ENCODE measurements around the gene AMOTL1.

AMOTL1 gene

GRCh38 chr11:94857337-94857736, 89.2 kb downstream of the AMOTL1 start:
- no peak overlapping the region for H3K27ac ChIP-seq
- peaks cover 52% of the 10 kb centered on the region for H3K36me3 ChIP-seq (ENCODE audit: insufficient read depth, low read length)
- H3K4me3 ChIP-seq = no peak overlapping the region
- TF ChIP-seq FOXP2 (optimal IDR thresholded peaks at IDR 0.05; ENCODE audit: control extremely low read depth, extremely low read length, insufficient read depth) = no peak
- TF ChIP-seq POLR2AphosphoS5 (IDR thresholded peaks at IDR 0.05; ENCODE audit: borderline replicate concordance, low read depth, low read length) = no peak
- no peak for TF ChIP-seq EZH2 (IDR thresholded peaks at IDR 0.05)
- no peaks in the 10 kb centered on the region for H3K9me3 ChIP-seq (ENCODE audit: low read depth, low read length)
- H3K9ac ChIP-seq (ENCODE audit: insufficient read length) = no peak overlapping the region
- DNase-seq (ENCODE audit: low read depth, low spot score) = no peak

- H3K27ac ChIP-seq = no peak overlapping the region
- H3K9ac ChIP-seq (ENCODE audit: insufficient read length) = no peak overlapping the region
- H3K36me3 ChIP-seq (ENCODE audit: insufficient read depth, low read length) = peaks cover 58% of the 10 kb centered on the region
- H3K4me3 ChIP-seq = no peak overlapping the region
- no peaks in the 10 kb centered on the region for H3K9me3 ChIP-seq (ENCODE audit: low read depth, low read length)
- no peak for DNase-seq (ENCODE audit: low read depth, low spot score)
- TF ChIP-seq POLR2AphosphoS5 (IDR thresholded peaks at IDR 0.05; ENCODE audit: borderline replicate concordance, low read depth, low read length) (no peak), FOXP2 (optimal IDR thresholded peaks at IDR 0.05; ENCODE audit: control extremely low read depth, extremely low read length, insufficient read depth) (no peak), EZH2 (IDR thresholded peaks at IDR 0.05) (no peak)
These were observed 90.0 kb downstream of the AMOTL1 start for GRCh38 chr11:94858012-94858705.

GRCh38 chr11:94860333-94860732, 92.2 kb downstream of the AMOTL1 start:
- no peak overlapping the region for H3K9ac ChIP-seq (ENCODE audit: insufficient read length)
- no peak for DNase-seq (ENCODE audit: low read depth, low spot score)
- no peaks in the 10 kb centered on the region for H3K9me3 ChIP-seq (ENCODE audit: low read depth, low read length)
- no peak overlapping the region for H3K27ac ChIP-seq
- no peak overlapping the region for H3K4me3 ChIP-seq
- peaks cover 48% of the 10 kb centered on the region for H3K36me3 ChIP-seq (ENCODE audit: insufficient read depth, low read length)
- no peak for TF ChIP-seq POLR2AphosphoS5 (IDR thresholded peaks at IDR 0.05; ENCODE audit: borderline replicate concordance, low read depth, low read length)
- TF ChIP-seq EZH2 (IDR thresholded peaks at IDR 0.05) = no peak
- no peak for TF ChIP-seq FOXP2 (optimal IDR thresholded peaks at IDR 0.05; ENCODE audit: control extremely low read depth, extremely low read length, insufficient read depth)

GRCh38 chr11:94861306-94861845, 93.2 kb downstream of the AMOTL1 start:
- Histone ChIP-seq H3K27ac (no peak overlapping the region), H3K4me3 (no peak overlapping the region), H3K36me3 (ENCODE audit: insufficient read depth, low read length) (peaks cover 55% of the 10 kb centered on the region), H3K9me3 (ENCODE audit: low read depth, low read length) (no peaks in the 10 kb centered on the region), H3K9ac (ENCODE audit: insufficient read length) (no peak overlapping the region)
- no peak for DNase-seq (ENCODE audit: low read depth, low spot score)
- TF ChIP-seq FOXP2 (optimal IDR thresholded peaks at IDR 0.05; ENCODE audit: control extremely low read depth, extremely low read length, insufficient read depth) (no peak), POLR2AphosphoS5 (IDR thresholded peaks at IDR 0.05; ENCODE audit: borderline replicate concordance, low read depth, low read length) (no peak), EZH2 (IDR thresholded peaks at IDR 0.05) (no peak)

GRCh38 chr11:94862926-94863880, 95.0 kb downstream of the AMOTL1 start:
- H3K9me3 ChIP-seq (ENCODE audit: low read depth, low read length) = no peaks in the 10 kb centered on the region
- no peak for DNase-seq (ENCODE audit: low read depth, low spot score)
- peaks cover 68% of the 10 kb centered on the region for H3K36me3 ChIP-seq (ENCODE audit: insufficient read depth, low read length)
- H3K27ac ChIP-seq = no peak overlapping the region
- H3K4me3 ChIP-seq = no peak overlapping the region
- TF ChIP-seq FOXP2 (optimal IDR thresholded peaks at IDR 0.05; ENCODE audit: control extremely low read depth, extremely low read length, insufficient read depth) = no peak
- TF ChIP-seq POLR2AphosphoS5 (IDR thresholded peaks at IDR 0.05; ENCODE audit: borderline replicate concordance, low read depth, low read length) = no peak
- H3K9ac ChIP-seq (ENCODE audit: insufficient read length) = no peak overlapping the region

GRCh38 chr11:94864506-94865045, 96.4 kb downstream of the AMOTL1 start:
- Histone ChIP-seq H3K27ac (no peak overlapping the region), H3K4me3 (no peak overlapping the region), H3K36me3 (ENCODE audit: insufficient read depth, low read length) (peaks cover 75% of the 10 kb centered on the region), H3K9ac (ENCODE audit: insufficient read length) (no peak overlapping the region), H3K9me3 (ENCODE audit: low read depth, low read length) (no peaks in the 10 kb centered on the region)
- DNase-seq (ENCODE audit: low read depth, low spot score) = no peak
- TF ChIP-seq EZH2 (IDR thresholded peaks at IDR 0.05) = no peak
- TF ChIP-seq POLR2AphosphoS5 (IDR thresholded peaks at IDR 0.05; ENCODE audit: borderline replicate concordance, low read depth, low read length) = no peak
- no peak for TF ChIP-seq FOXP2 (optimal IDR thresholded peaks at IDR 0.05; ENCODE audit: control extremely low read depth, extremely low read length, insufficient read depth)

- TF ChIP-seq FOXP2 (optimal IDR thresholded peaks at IDR 0.05; ENCODE audit: control extremely low read depth, extremely low read length, insufficient read depth) (no peak), POLR2AphosphoS5 (IDR thresholded peaks at IDR 0.05; ENCODE audit: borderline replicate concordance, low read depth, low read length) (no peak), EZH2 (IDR thresholded peaks at IDR 0.05) (no peak)
- H3K4me3 ChIP-seq = no peak overlapping the region
- peaks cover 76% of the 10 kb centered on the region for H3K36me3 ChIP-seq (ENCODE audit: insufficient read depth, low read length)
- H3K9me3 ChIP-seq (ENCODE audit: low read depth, low read length) = no peaks in the 10 kb centered on the region
- H3K9ac ChIP-seq (ENCODE audit: insufficient read length) = no peak overlapping the region
- no peak for DNase-seq (ENCODE audit: low read depth, low spot score)
- no peak overlapping the region for H3K27ac ChIP-seq
These were observed 98.2 kb downstream of the AMOTL1 start for GRCh38 chr11:94866231-94866822.

Data from SK-N-MC (cell line).